ENCODE data around the gene FAM169A.
"Not testable (repeated sequence)": the region's sequence is repeated elsewhere in the genome, so short reads cannot be mapped to it uniquely, and the experiment has no call there.

The FAM169A gene, protein sequence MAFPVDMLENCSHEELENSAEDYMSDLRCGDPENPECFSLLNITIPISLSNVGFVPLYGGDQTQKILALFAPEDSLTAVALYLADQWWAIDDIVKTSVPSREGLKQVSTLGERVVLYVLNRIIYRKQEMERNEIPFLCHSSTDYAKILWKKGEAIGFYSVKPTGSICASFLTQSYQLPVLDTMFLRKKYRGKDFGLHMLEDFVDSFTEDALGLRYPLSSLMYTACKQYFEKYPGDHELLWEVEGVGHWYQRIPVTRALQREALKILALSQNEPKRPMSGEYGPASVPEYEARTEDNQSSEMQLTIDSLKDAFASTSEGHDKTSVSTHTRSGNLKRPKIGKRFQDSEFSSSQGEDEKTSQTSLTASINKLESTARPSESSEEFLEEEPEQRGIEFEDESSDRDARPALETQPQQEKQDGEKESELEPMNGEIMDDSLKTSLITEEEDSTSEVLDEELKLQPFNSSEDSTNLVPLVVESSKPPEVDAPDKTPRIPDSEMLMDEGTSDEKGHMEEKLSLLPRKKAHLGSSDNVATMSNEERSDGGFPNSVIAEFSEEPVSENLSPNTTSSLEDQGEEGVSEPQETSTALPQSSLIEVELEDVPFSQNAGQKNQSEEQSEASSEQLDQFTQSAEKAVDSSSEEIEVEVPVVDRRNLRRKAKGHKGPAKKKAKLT
- total RNA-seq, result 36.4 to 56.5 (median 45.3) reads per million in 9 experiments

DNA sequence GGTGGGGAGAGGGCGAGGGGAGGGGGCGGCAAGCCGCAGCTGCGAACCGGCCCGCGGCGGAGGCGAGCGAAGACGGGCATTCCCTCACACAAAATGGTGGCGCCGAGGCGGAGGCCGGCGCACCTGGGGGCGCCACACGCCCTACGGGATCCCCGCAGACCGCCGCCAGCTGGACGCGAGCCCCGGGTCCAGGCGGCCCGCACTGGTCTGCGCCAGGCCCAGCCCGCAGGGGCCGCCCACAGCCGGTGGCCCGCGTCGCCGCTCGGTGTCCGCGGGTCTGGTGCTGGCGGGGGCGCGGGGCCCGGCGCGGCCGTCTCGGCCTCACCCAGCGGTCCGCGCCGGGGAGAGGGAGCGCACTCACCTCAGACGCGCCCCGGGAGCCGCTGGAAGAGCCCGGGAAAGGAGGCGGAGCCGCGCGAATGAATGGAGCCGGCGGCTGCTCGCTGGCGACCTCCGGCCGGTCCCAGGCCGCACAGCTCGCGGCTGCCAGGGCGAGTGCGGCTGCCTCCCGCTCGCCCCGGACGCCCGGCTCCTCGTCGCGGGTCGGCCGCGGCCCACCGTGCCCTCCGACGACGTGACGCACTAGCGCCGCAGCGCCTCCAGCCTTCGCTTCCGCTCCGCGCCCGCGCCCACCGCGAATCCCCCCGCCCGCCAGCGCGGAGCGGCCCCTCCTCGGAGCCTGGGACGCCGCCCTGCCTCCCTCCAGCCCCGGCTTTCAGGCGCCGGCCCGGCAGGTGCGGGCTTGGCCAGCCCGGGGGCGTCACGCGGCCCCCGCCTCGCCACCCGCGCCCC is at the start of gene FAM169A:
TSS of gene FAM169A (minus strand) at position 584 of the 792 bp plus-strand sequence. CDS start 24,711 bp downstream, outside the sequence.
- Mint-ChIP-seq H3K4me3 (peak within 1 kb of the TSS; percentile 87 to 88), H3K9me3 (no peaks in the 10 kb centered on the region), H3K36me3 (ENCODE audit: insufficient read depth) (peaks cover 13% of the 10 kb centered on the region), H3K27me3 (peaks cover 0 to 7% of the 10 kb centered on the region in 2 donors), H3K27ac (peak within 1 kb of the TSS; percentile 94 to 95), H3K4me1 (ENCODE audit: low read depth in 2 of 2) (peaks cover 37 to 49% of the 10 kb centered on the region in 2 donors)
- ATAC-seq (replicated peaks) (peak; percentile 82), DNase-seq (peak; percentile 44 to 57 (median 57))

DNA sequence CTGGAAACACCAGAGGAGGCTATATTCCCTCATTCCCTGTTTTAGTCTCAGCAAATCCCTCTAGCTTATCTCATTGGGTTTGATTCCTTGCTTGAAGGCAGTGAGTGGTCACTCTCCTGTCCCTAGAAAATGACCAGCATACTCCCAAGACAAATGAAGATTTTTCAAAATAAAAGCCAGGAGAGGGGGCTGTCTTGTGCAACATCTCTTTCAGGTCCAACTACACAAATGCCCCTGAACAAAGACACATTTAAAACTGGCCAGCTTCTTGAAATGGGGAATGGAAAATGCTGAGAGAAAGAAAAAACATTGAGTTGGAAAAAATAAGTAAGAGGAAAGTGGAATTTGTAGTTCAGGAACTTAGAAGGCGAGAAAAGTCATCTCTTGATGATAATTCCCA is 49.3 kb upstream of the FAM169A start:
- Mint-ChIP-seq H3K4me1 (ENCODE audit: low read depth in 2 of 2) (no peaks in the 10 kb centered on the region), H3K9me3 (no peaks in the 10 kb centered on the region), H3K27me3 (peaks cover 9 to 24% of the 10 kb centered on the region in 2 donors), H3K4me3 (no peak overlapping the region), H3K36me3 (ENCODE audit: insufficient read depth) (no peaks in the 10 kb centered on the region), H3K27ac (no peak overlapping the region)
- no peak for DNase-seq
- no peak for ATAC-seq (replicated peaks)

DNA sequence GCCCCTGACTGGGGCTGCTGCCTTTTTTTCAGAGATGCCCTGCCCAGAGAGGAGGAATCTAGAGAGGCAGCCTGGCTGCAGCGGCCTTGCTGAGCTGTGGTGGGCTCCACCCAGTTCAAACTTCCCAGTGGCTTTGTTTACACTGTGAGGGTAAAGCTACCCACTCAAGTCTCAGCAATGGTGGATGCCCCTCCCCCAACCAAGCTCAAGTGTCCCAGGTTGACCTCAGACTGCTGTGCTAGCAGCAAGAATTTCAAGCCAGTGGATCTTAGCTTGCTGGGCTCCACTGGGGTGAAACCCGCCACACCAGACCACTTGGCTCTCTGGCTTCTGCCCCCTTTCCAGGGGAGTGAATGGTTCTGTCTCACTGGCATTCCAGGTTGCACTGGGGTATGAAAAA is 45.2 kb upstream of the FAM169A start:
- not testable (repeated sequence) for H3K4me1 Mint-ChIP-seq (ENCODE audit: low read depth in 2 of 2)
- H3K27me3 Mint-ChIP-seq, result peaks cover 9 to 29% of the 10 kb centered on the region in 2 donors

DNA sequence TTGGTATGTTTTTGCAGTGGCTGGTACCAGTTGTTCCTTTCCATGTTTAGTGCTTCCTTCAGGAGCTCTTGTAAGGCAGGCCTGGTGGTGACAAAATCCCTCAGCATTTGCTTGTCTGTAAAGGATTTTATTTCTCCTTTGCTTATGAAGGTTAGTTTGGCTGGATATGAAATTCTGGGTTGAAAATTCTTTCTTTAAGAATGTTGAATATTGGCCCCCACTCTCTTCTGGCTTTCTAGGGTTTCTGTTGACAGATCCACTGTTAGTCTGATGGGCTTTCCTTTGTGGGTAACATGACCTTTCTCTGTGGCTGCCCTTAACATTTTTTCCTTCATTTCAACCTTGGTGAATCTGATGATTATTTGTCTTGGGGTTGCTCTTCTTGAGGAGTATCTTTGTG is 43.7 kb upstream of the FAM169A start:
- H3K36me3 Mint-ChIP-seq (ENCODE audit: insufficient read depth); H3K27ac Mint-ChIP-seq; ATAC-seq (replicated peaks); H3K4me3 Mint-ChIP-seq; DNase-seq; H3K9me3 Mint-ChIP-seq; H3K4me1 Mint-ChIP-seq (ENCODE audit: low read depth in 2 of 2): not testable (repeated sequence)
- peaks cover 8 to 24% of the 10 kb centered on the region in 2 donors for H3K27me3 Mint-ChIP-seq

More for the DNA sequence above, 45.2 kb upstream of the FAM169A start:
- DNase-seq; ATAC-seq (replicated peaks); H3K36me3 Mint-ChIP-seq (ENCODE audit: insufficient read depth); H3K9me3 Mint-ChIP-seq; H3K4me3 Mint-ChIP-seq; H3K27ac Mint-ChIP-seq: not testable (repeated sequence)

DNA sequence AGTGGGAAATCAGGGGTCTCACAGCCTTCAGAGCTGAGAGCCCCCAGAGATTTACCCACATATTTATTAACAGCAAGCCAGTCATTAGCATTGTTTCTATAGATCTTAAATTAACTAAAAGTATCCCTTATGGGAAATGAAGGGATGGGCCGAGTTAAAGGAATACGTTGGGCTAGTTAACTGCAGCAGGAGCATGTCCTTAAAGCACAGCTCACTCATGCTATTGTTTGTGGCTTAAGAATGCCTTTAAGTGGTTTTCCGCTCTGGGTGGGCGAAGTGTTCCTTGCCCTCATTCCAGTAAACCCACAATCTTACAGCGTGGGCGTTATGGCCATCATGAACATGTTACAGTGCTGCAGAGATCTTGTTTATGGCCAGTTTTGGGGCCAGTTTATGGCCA is 42.0 kb upstream of the FAM169A start:
- not testable (repeated sequence) for DNase-seq; ATAC-seq (replicated peaks); H3K9me3 Mint-ChIP-seq; H3K4me1 Mint-ChIP-seq (ENCODE audit: low read depth in 2 of 2); H3K27ac Mint-ChIP-seq; H3K4me3 Mint-ChIP-seq; H3K36me3 Mint-ChIP-seq (ENCODE audit: insufficient read depth)
- H3K27me3 Mint-ChIP-seq, result peaks cover 0 to 12% of the 10 kb centered on the region in 2 donors

DNA sequence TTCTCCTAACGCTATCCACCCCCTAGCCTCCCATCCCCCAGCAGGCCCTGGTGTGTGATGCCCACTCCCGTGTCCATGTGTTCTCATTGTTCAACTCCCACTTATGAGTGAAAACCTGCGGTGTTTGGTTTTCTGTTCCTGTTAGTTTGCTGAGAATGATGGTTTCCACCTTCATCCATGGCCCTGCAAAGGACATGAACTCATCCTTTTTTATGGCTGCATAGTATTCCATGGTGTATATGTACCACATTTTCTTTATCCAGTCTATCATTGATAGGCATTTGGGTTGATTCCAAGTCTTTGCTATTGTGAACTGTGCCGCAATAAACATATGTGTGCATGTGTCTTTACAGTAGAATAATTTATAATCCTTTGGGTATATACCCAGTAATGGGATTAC is 38.5 kb upstream of the FAM169A start:
- not testable (repeated sequence) for ATAC-seq (replicated peaks); H3K27ac Mint-ChIP-seq; DNase-seq; H3K9me3 Mint-ChIP-seq; H3K27me3 Mint-ChIP-seq; H3K4me3 Mint-ChIP-seq; H3K36me3 Mint-ChIP-seq (ENCODE audit: insufficient read depth); H3K4me1 Mint-ChIP-seq (ENCODE audit: low read depth in 2 of 2)

DNA sequence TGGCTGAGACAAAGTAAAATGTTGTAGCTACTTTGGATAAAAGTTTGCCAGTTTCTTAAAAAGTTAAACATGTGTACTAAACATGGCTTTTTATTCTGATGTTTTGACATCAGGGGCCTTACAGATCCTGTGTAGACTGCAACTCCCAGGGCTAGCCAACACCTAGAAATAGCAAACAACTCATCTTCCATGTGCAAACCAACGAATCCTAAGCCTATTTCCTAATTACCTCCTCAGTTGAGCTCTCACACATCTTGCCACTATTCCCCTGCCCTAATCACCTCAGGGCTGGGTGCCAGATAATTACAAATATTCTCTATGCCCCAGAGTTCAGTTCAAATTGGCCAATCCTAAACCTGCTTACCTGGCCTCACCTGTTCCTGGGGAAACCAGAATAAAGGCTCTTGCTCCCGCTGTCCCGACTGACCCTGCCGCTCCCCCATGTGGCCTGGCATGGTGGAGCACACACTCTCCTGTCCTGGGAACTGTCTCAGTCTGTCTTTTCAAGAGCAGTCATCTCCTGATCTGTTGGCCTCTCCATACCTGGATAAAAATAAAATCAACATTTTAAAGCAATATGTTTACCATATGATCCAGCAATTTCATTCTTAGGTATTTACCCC is 37.1 kb upstream of the FAM169A start:
- no peaks in the 10 kb centered on the region for H3K27me3 Mint-ChIP-seq
- peaks cover 0 to 2% of the 10 kb centered on the region in 2 donors for H3K9me3 Mint-ChIP-seq
- ATAC-seq (replicated peaks) (peak; percentile 88), DNase-seq (peak in 2 of 3 experiments; percentile 6 to 15)
- H3K4me1 Mint-ChIP-seq (ENCODE audit: low read depth in 2 of 2), result peaks cover 5 to 6% of the 10 kb centered on the region in 2 donors
- peak overlapping the region in 1 of 2 donors; percentile 84 for H3K27ac Mint-ChIP-seq
- peaks cover 3% of the 10 kb centered on the region for H3K36me3 Mint-ChIP-seq (ENCODE audit: insufficient read depth)
- H3K4me3 Mint-ChIP-seq, result no peak overlapping the region

DNA sequence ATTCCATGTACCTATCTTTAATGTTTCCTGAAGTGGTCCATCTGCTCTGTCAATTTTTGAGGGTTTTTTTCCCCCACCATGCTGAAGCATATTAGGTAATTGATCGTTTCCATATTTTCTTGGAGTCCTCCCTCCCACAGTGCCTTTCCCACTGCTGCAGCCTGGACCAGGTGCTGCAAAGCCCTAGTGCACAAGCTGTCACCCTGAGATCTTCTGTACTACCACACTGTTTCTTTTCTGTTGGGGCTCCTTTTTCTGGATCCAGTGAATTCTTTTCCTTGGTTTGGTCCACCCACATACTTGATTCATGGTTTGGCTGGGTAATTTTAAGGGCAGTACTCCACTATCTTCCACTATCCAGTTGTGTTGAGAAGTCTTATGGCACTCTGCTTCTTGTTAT is 30.9 kb upstream of the FAM169A start:
- Mint-ChIP-seq H3K4me1 (ENCODE audit: low read depth in 2 of 2) (no peaks in the 10 kb centered on the region), H3K27me3 (peaks cover 0 to 6% of the 10 kb centered on the region in 2 donors), H3K4me3 (no peak overlapping the region), H3K9me3 (peaks cover 0 to 3% of the 10 kb centered on the region in 2 donors), H3K27ac (no peak overlapping the region), H3K36me3 (ENCODE audit: insufficient read depth) (peaks cover 3% of the 10 kb centered on the region)
- ATAC-seq (replicated peaks), result no peak
- DNase-seq, result no peak

DNA sequence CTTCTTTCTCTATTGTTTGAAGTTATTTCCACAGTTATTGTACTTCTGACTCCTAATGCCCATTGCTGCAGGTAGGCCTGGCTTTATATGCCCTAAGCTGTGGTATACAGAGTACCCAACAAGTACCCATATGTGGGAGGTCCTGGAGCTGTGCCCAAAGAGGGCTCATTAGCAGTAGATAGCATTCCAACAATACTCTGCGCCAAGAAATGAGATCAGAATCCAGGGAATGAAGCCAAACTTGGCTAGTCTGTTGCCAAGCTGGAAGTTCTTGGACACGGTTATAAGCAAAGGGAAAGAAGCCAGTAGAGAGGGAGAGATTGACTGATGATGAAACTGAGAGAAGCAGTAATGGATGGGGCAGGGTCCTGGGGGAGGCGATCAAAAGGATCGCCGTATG is 29.7 kb upstream of the FAM169A start:
- Mint-ChIP-seq H3K27me3 (peaks cover 0 to 6% of the 10 kb centered on the region in 2 donors), H3K4me3 (no peak overlapping the region), H3K9me3 (peaks cover 0 to 3% of the 10 kb centered on the region in 2 donors), H3K4me1 (ENCODE audit: low read depth in 2 of 2) (no peaks in the 10 kb centered on the region), H3K36me3 (ENCODE audit: insufficient read depth) (peaks cover 3% of the 10 kb centered on the region), H3K27ac (no peak overlapping the region)
- ATAC-seq (replicated peaks) (no peak), DNase-seq (no peak)

DNA sequence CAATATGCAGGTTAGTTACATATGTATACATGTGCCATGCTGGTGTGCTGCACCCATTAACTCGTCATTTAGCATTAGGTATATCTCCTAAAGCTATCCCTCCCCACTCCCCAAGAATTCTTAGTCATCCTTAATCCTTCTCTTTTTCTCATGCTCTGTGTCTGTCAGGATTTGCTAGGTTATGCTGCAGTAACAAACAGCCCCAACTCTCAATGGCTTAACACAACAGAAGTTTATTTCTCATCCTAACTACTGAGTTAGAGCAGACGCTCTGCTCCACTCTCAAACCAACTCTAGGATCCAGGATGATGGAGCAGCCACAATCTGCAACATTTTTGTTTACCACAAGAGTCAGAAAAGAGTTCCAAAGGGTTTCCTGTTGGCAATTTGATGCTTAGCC is 28.2 kb upstream of the FAM169A start:
- no peak for DNase-seq
- peaks cover 0 to 3% of the 10 kb centered on the region in 2 donors for H3K9me3 Mint-ChIP-seq
- H3K4me1 Mint-ChIP-seq (ENCODE audit: low read depth in 2 of 2), result peaks cover 6 to 11% of the 10 kb centered on the region in 2 donors
- H3K4me3 Mint-ChIP-seq, result no peak overlapping the region
- H3K27ac Mint-ChIP-seq, result no peak overlapping the region
- no peak for ATAC-seq (replicated peaks)
- H3K27me3 Mint-ChIP-seq, result peaks cover 0 to 6% of the 10 kb centered on the region in 2 donors
- H3K36me3 Mint-ChIP-seq (ENCODE audit: insufficient read depth), result peaks cover 3% of the 10 kb centered on the region

DNA sequence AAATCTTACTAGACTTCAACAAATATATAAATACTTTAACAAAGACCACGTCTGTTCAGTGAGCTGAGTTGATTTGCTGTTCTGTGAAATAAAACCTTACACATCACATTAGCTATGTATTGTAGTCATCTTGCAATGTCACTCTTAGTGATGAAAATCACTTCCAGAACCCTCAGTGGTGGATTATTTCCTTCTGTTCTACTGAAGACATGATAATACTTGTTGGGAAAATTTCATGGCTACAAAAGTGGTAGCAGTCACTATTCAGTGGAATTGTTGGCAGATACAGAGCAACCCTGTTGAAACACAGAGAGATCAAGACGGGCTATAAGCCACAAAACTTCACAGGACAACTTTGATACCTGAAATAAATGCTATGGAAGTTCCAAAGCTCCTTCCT is 26.7 kb upstream of the FAM169A start:
- Mint-ChIP-seq H3K27me3 (peaks cover 0 to 6% of the 10 kb centered on the region in 2 donors), H3K4me3 (no peak overlapping the region), H3K9me3 (peaks cover 0 to 3% of the 10 kb centered on the region in 2 donors), H3K4me1 (ENCODE audit: low read depth in 2 of 2) (peaks cover 13 to 14% of the 10 kb centered on the region in 2 donors), H3K36me3 (ENCODE audit: insufficient read depth) (no peaks in the 10 kb centered on the region), H3K27ac (no peak overlapping the region)
- no peak for ATAC-seq (replicated peaks)
- DNase-seq, result no peak

DNA sequence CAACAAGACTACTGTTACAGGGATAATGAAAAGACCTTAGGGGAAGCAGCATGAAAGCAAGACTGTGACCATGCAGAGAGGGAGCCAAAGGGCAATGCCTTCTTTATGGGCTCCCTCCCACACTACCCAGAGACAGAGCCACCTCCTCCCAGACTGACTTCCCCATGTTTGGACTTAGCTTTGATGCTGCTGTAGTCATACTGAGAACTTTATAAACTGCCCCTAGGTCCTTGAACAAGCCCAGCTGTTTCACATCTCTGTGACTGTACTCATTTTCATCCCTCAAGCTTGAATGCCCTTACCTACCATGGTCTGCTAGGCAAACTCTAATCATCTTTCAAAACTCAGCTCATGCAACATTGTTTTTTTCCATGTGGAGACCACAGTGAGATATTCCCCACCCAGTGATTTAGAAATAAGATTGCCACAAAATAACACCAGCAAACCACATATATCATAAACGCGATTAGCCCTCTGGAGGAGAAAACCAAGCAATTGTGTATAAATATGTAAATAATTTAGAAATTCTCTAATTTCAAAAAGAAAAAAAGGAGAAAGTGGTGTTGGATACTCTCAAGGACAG is 23.4 kb upstream of the FAM169A start:
- peaks cover 0 to 3% of the 10 kb centered on the region in 2 donors for H3K9me3 Mint-ChIP-seq
- H3K27ac Mint-ChIP-seq, result peak overlapping the region; percentile 52 to 69
- ATAC-seq (replicated peaks) (peak; percentile 31), DNase-seq (no peak)
- H3K4me3 Mint-ChIP-seq, result peak overlapping the region; percentile 21 to 28
- no peaks in the 10 kb centered on the region for H3K27me3 Mint-ChIP-seq
- no peaks in the 10 kb centered on the region for H3K36me3 Mint-ChIP-seq (ENCODE audit: insufficient read depth)
- H3K4me1 Mint-ChIP-seq (ENCODE audit: low read depth in 2 of 2), result peaks cover 13 to 14% of the 10 kb centered on the region in 2 donors

All from effector memory CD8-positive, alpha-beta T cell (primary cell).